HG03439 (cell line): ENCODE data around the gene EID3.
"Not testable (repeated sequence)": the region's sequence is repeated elsewhere in the genome, so short reads cannot be mapped to it uniquely, and the experiment has no call there.

Source experiments
- ATAC-seq: cut with Tn5 transposase; IDR thresholded peaks from one replicate; pipeline ENCODE4 v1.9.1; 2021; ENCODE audit warnings: mild to moderate bottlenecking, moderate library complexity; ENCODE audit not compliant: unreplicated experiment

Gene EID3

GRCh38 chr12:104303538-104304151 is at the start of gene EID3:
TSS of gene EID3 (plus strand) at chr12:104303739. CDS start at chr12:104303935, 196 bp downstream.
- ATAC-seq, result peak; percentile 74

- ATAC-seq, result no peak
Observed at GRCh38 chr12:104257913-104258472, 45.5 kb upstream of the EID3 start.

DNA sequence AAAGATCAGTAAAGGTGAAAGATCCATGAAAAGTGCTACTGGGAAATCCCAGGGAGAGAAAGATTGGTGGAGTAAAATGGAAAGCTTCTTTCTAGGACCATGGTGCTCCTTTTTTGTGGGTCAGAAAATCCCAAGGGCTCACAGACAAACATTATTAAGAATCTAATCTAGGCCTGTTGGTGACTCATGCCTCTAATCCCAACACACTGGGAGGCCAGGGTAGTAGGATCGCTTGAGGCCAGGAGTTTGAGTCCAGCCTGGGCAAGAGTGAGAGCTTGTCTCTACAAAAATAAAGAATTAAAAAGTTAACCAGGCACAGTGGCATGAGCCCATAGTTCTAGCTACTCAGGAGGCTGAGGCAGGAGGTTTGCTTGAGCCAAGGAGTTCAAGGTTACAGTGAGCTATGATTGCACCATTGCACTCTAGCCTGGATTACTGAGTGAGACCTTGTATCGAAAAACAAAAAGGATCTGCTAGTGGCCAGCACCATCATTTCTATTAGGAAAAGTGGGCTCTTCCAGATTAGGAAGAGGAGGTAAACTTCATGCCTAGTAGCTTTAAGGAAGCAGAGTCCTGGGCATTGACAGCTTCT is 45.0 kb upstream of the EID3 start:
- no peak for ATAC-seq

- ATAC-seq, result no peak
Observed at GRCh38 chr12:104263026-104263425, 40.5 kb upstream of the EID3 start.

- no peak for ATAC-seq
Observed at GRCh38 chr12:104263580-104264358, 39.8 kb upstream of the EID3 start.

- ATAC-seq, result not testable (repeated sequence)
Observed at GRCh38 chr12:104265436-104265835, 38.1 kb upstream of the EID3 start.

GRCh38 chr12:104272938-104273337 is 30.6 kb upstream of the EID3 start:
- no peak for ATAC-seq

- ATAC-seq, result no peak
Observed at GRCh38 chr12:104273503-104273902, 30.0 kb upstream of the EID3 start.

DNA sequence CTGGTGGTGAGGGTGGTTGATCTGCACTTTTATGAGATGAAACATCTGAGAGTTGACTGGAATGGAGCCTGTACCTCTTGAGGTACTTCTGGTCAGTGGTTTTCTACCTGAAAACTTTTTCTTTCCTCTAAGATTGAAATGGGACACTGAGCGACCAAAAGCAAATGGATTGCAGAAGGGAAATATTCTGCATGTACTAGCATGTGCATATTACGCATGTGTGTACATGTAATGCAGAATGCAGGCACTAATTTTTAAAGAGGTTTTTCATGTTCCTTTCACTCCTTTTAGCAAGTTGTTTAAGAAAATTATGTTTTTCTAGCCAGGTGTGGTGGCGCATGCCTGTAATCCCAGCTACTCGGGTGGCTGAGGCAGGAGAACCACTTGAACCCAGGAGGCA is 28.7 kb upstream of the EID3 start:
- ATAC-seq, result no peak

DNA sequence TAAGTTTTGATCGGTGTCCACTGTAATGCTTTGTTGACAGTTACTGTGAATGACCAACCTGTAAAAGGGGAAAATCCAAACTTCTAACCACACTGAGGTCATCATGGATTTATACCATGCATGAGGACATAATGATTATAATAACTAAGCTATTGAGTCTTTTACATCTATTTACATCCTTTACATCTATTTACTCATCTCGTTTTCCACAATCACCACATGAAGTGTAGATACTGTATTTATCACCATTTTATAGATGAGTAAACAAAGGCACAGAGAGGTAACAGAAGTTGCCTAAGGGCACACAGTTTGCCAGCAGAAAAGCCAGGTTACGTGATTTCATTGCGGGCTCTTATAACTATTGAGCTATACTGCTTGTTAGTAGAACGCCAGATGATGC is 27.9 kb upstream of the EID3 start:
- ATAC-seq, result no peak

DNA sequence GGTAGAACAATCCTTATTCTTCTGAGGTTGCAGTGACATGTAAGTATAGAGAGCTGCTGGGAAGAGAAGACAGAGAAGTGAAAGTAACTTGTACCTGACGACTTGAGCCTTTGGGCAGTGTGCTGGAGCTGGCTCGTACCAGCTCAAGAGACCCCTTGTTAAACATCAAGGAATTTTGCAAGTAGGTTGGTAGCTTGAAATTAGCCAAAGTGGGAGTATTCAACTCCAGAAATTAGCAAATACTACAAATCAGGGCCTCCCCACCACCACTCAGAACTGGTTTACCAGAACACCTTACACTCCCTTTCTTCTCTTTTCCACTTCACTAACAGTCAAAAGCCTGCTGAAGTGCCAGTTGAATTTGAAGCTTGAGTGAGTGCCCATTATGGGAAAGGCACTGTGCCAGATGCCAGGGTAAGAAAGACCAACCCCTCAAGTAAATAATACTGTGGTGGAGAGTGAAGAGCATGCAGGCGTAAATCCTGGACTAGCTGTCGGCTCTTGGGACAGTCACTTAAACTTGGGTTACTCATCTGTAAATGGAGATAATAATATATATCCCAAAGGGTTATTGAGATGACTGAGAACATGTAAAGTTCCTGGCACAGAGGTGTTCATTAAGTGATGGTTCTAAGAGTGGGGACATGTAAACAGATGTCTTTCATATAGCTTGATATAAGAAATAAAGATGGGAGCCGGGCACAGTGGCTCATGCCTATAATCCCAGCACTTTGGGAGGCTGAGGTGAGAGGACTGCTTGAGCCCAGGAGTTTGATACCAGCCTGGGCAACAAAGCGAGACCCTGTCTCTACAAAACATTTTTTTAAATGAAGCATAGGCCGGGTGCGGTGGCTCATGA is 27.0 kb upstream of the EID3 start:
- no peak for ATAC-seq

- ATAC-seq, result no peak
Observed at GRCh38 chr12:104279164-104279563, 24.4 kb upstream of the EID3 start.

DNA sequence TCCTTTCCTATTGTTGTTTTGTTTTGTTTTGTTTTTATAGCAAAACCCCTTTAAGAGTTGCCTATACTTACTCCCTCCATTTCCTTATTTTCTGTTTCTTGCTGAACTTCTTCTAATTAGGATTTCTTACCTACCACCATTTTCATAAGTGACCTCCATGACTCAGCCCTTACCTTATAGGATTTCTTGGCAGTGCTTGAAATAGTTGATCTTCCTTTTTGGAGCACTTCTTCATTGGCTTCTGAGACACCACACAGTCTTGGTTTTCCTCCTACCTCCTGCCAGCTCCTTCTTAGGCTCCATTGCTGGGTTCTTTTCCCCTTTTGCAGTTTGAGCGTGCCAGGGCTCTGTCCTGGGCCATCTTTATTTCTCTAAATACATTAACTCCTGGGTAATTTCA is 23.4 kb upstream of the EID3 start:
- no peak for ATAC-seq

DNA sequence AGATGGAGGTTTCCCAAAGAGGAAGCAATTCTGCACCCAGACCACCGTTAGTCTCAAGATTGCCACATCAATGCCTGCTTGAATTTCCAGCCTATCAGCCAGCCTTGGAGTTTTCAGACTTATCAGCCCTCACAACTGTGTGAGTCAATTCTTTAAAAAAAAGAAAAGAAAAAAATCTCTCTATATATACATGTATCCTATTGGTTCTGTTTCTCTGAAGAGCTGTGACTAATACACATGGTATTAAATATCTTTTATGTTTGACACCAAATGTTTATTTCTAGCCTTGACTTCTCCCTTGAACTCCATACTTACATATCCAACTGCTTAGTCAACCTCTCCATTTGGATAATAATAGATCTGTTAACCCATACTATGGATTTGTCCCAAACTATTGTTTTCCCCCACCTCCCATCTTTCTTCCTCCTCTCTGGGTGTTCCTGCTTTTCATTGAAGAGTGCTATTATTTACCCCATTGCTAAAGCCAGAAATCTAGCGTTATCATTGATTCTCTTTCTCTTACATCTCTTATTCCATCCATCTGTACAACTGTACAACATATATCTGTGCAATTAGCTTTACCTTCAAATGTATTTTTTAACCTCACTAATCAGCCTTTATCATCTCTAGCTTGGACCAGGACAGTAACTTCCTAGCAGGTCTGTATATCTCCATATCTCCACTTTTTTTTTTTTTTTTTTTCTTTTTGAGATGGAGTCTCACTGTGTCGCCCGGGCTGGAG is 22.7 kb upstream of the EID3 start:
- no peak for ATAC-seq

GRCh38 chr12:104281636-104282035 is 21.9 kb upstream of the EID3 start:
- no peak for ATAC-seq

- ATAC-seq, result no peak
Observed at GRCh38 chr12:104282109-104282508, 21.4 kb upstream of the EID3 start.

GRCh38 chr12:104285740-104286515 is 17.6 kb upstream of the EID3 start:
- no peak for ATAC-seq

DNA sequence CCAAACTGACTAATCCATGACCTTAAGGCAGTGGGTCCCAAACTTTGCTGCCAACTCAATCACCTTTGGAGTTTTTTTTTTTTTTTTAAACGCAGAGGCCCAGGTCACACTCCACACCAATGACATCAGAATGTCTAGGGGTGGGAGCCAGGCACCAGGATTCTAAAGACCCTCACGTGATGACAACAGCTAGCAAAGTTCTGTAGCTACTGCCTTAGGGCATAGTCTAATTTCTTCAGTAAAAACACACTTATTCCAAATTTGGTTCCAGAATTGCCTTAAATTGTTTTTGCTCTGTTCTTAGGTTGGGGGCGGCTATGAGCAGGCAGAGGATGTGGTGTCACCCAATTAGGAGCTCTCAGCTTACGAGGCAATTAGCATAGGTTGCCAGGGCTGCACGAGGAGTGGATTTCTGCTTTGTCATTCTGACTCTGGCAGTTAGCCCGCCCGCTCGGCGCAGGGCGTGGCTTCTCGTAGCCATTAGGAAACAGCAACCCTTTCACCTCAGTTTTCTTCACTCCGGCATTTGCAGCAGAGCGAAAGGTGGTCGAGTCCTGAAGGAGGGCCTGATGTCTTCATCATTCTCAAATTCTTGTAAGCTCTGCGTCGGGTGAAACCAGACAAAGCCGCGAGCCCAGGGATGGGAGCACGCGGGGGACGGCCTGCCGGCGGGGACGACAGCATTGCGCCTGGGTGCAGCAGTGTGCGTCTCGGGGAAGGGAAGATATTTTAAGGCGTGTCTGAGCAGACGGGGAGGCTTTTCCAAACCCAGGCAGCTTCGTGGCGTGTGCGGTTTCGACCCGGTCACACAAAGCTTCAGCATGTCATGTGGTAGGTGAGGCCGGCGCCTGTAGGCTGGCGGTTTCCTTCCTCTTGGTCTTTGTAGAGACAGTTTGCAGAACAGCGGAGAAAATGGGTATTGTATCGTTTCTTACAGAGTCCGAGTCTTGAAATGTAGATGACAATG is 16.7 kb upstream of the EID3 start:
- ATAC-seq, result peak; percentile 90
